ENCODE measurements around the gene ACACA. TPM values are rescaled to one million over a fixed set of nuclear protein-coding genes. Genes with fewer than 3 reads are reported as not detected.
A peak's percentile ranks its signal among the peaks of the same experiment; 100 is the strongest.

ACACA gene
- total and polyA plus RNA-seq, 2 donors (not counting 1 experiment from before 2014, with no cell fraction given), result 45.2 to 123 TPM

- no peaks in the 10 kb centered on the region for H3K27me3 ChIP-seq (ENCODE audit: control insufficient read depth, insufficient read depth, low read length)
- no peaks in the 10 kb centered on the region for H3K4me1 ChIP-seq (ENCODE audit: control insufficient read depth, extremely low read depth, insufficient read depth, low read length)
- DNase-seq (ENCODE audit: low read depth in 2 of 2), result peak in 1 of 2 donors; percentile 17
- H3K27ac ChIP-seq (ENCODE audit: insufficient read depth, low read length), result no peak overlapping the region
- TF ChIP-seq CTCF (conservative IDR thresholded peaks at IDR 0.05 in 1 of 2, IDR thresholded peaks at IDR 0.05 in 1 of 2; ENCODE audit: low read depth in 1 of 2, low read length in 2 of 2), result no peak
- H4K20me1 ChIP-seq (ENCODE audit: control insufficient read depth, extremely low read depth, insufficient read depth, low read length), result no peaks in the 10 kb centered on the region
- H3K9me3 ChIP-seq (ENCODE audit: control insufficient read depth, insufficient read depth, low read depth, low read length), result no peaks in the 10 kb centered on the region
- H3K79me2 ChIP-seq (ENCODE audit: control insufficient read depth, insufficient read depth, low read length), result no peaks in the 10 kb centered on the region
- no peak overlapping the region for H3K9ac ChIP-seq (ENCODE audit: insufficient read depth, low read length)
- H3K4me3 ChIP-seq (replicated peaks in 1 of 4; ENCODE audit: control extremely low read depth in 1 of 4, insufficient read depth in 1 of 4, low read depth in 3 of 4, low read length in 4 of 4), result no peak overlapping the region
- H3K36me3 ChIP-seq (ENCODE audit: control insufficient read depth, insufficient read depth, low read length), result peaks cover 25% of the 10 kb centered on the region
- no peak overlapping the region for H2AFZ ChIP-seq (ENCODE audit: low read length)
- no peak overlapping the region for H3K4me2 ChIP-seq (ENCODE audit: extremely low read depth, insufficient read depth, low read length)
Measured at GRCh38 chr17:37092071-37092470, 314.6 kb downstream of the ACACA start.

- no peak overlapping the region for H3K4me3 ChIP-seq (replicated peaks in 1 of 4; ENCODE audit: control extremely low read depth in 1 of 4, insufficient read depth in 1 of 4, low read depth in 3 of 4, low read length in 4 of 4)
- no peak for DNase-seq (ENCODE audit: low read depth in 2 of 2)
- no peaks in the 10 kb centered on the region for H3K4me1 ChIP-seq (ENCODE audit: control insufficient read depth, extremely low read depth, insufficient read depth, low read length)
- H3K9ac ChIP-seq (ENCODE audit: insufficient read depth, low read length), result no peak overlapping the region
- no peak overlapping the region for H2AFZ ChIP-seq (ENCODE audit: low read length)
- H3K27ac ChIP-seq (ENCODE audit: insufficient read depth, low read length), result no peak overlapping the region
- H3K27me3 ChIP-seq (ENCODE audit: control insufficient read depth, insufficient read depth, low read length), result no peaks in the 10 kb centered on the region
- H3K4me2 ChIP-seq (ENCODE audit: extremely low read depth, insufficient read depth, low read length), result no peak overlapping the region
- H3K9me3 ChIP-seq (ENCODE audit: control insufficient read depth, insufficient read depth, low read depth, low read length), result no peaks in the 10 kb centered on the region
- H4K20me1 ChIP-seq (ENCODE audit: control insufficient read depth, extremely low read depth, insufficient read depth, low read length), result no peaks in the 10 kb centered on the region
- TF ChIP-seq EZH2 (IDR thresholded peaks at IDR 0.05; ENCODE audit: low read length, missing control alignments), result no peak
- TF ChIP-seq CTCF (conservative IDR thresholded peaks at IDR 0.05 in 1 of 2, IDR thresholded peaks at IDR 0.05 in 1 of 2; ENCODE audit: low read depth in 1 of 2, low read length in 2 of 2), result no peak
- peaks cover 26% of the 10 kb centered on the region for H3K36me3 ChIP-seq (ENCODE audit: control insufficient read depth, insufficient read depth, low read length)
- H3K79me2 ChIP-seq (ENCODE audit: control insufficient read depth, insufficient read depth, low read length), result no peaks in the 10 kb centered on the region
Measured at GRCh38 chr17:37090941-37091340, 315.7 kb downstream of the ACACA start.

DNA sequence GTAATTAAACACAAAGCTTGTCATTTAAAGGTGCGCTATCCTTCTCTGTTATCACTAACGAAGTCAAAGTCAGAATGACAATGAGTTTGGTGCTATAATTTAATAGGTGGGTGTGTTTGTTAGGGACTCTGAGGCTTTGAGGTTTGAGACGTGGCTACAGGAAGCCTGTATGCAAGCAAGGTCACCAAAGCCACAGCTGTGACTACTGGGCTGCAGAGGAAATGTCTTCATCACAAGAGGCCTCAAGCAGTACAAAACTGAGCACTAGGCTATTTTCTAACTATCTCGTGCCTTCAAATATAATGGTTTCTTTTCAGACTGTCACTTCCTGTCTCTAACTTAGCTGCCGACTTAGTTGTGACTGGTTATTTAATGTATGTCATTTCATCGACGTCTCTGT lies 316.7 kb downstream of the ACACA start:
- no peak overlapping the region for H3K27ac ChIP-seq (ENCODE audit: insufficient read depth, low read length)
- H3K27me3 ChIP-seq (ENCODE audit: control insufficient read depth, insufficient read depth, low read length), result no peaks in the 10 kb centered on the region
- peaks cover 27% of the 10 kb centered on the region for H3K36me3 ChIP-seq (ENCODE audit: control insufficient read depth, insufficient read depth, low read length)
- H3K9me3 ChIP-seq (ENCODE audit: control insufficient read depth, insufficient read depth, low read depth, low read length), result no peaks in the 10 kb centered on the region
- no peaks in the 10 kb centered on the region for H3K4me1 ChIP-seq (ENCODE audit: control insufficient read depth, extremely low read depth, insufficient read depth, low read length)
- TF ChIP-seq CTCF (conservative IDR thresholded peaks at IDR 0.05 in 1 of 2, IDR thresholded peaks at IDR 0.05 in 1 of 2; ENCODE audit: low read depth in 1 of 2, low read length in 2 of 2), result no peak
- TF ChIP-seq EZH2 (IDR thresholded peaks at IDR 0.05; ENCODE audit: low read length, missing control alignments), result no peak
- H3K4me2 ChIP-seq (ENCODE audit: extremely low read depth, insufficient read depth, low read length), result no peak overlapping the region
- no peak overlapping the region for H2AFZ ChIP-seq (ENCODE audit: low read length)
- no peak for DNase-seq (ENCODE audit: low read depth in 2 of 2)
- H3K4me3 ChIP-seq (replicated peaks in 1 of 4; ENCODE audit: control extremely low read depth in 1 of 4, insufficient read depth in 1 of 4, low read depth in 3 of 4, low read length in 4 of 4), result no peak overlapping the region
- no peaks in the 10 kb centered on the region for H4K20me1 ChIP-seq (ENCODE audit: control insufficient read depth, extremely low read depth, insufficient read depth, low read length)
- no peaks in the 10 kb centered on the region for H3K79me2 ChIP-seq (ENCODE audit: control insufficient read depth, insufficient read depth, low read length)
- H3K9ac ChIP-seq (ENCODE audit: insufficient read depth, low read length), result no peak overlapping the region

Measured in fibroblast of lung (primary cell).